HG02763 (cell line): Measurements from ENCODE around the gene FBN1.

Experiments used
- ATAC-seq: cut with Tn5 transposase; IDR thresholded peaks from one replicate; pipeline ENCODE4 v1.9.1; 2021; ENCODE audit warnings: mild to moderate bottlenecking, moderate library complexity; ENCODE audit not compliant: unreplicated experiment

FBN1 gene

DNA sequence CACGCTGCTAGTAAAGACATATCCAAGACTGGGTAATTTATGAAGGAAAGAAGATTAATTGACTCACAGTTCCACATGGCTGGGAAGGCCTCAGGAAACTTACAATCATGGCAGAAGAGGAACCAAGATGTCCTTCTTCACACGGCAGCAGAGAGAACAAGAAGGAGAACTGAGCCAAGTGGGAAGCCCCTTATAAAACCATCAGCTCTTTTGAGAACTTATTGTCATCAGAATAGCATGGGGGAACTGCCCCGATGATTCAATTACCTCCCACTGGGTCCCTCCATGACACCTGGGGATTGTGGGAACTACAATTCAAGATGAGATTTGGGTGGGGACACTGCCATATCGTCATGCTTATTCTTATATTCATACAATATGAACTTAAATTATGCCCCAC is 265.3 kb downstream of the FBN1 start:
- ATAC-seq: no peak

DNA sequence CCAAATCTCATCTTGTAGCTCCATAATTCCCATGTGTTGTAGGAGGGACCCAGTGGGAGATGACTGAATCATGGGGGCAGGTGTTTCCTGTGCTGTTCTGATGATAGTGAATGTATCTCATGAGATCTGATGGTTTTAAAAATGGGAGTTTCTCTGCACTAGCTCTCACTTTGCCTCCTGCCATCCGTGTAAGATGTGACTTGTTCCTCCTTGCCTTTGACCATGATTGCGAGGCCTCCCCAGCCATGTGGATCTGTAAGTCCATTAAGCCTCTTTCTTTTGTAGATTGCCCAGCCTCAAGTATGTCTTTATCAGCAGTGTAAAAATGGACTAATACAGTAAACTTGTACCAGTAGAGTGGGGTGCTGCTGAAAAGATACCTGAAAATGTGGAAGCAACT is 269.7 kb downstream of the FBN1 start:
- no peak for ATAC-seq

DNA sequence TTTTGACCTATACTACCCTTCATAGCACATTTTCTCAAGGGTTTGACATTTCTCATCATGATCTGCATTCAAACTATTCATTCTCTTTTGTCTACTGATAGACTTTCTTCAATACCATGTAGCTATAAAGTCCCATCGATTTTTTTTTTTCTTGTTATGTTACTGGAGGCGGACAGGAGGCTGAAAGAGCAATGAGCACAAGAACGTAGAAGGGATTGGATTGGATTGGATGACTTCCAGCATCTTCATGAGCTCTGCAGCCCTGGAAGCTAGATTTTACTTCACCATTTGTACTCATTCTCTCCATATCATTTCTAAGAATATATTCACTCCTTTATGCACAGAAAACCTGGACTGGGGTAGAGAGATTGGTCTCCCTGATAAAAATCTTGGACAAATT is 271.0 kb downstream of the FBN1 start:
- no peak for ATAC-seq

DNA sequence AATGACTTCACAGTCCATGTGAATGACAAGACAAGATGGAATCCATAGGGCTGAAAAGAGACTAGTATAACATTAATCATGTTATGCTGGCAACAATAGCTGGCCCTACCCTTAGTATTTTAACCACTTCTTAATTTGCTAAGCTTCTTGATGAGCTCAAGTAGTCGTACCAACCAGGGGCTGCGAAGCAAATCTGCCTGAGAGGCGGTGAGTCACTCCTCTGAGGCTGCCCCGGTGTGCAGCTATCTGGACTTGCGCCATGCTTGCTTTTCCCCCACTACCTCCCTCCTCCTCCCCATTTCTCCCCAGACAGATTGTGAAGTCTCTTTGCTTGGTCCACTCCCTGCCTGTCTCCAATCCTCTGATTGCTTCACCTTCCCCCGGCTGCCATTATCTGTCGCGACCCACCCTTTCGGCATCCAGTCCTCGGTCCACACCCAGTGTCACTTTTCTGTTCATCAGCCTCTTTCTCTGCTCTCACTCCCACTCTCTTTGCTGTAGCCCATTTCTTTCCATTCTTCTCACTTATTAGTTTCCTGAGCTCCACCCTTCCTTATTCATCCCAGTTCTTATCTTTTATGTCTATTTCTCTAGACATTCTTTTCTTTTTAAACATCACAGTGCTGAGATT is 271.6 kb downstream of the FBN1 start:
- no peak for ATAC-seq

DNA sequence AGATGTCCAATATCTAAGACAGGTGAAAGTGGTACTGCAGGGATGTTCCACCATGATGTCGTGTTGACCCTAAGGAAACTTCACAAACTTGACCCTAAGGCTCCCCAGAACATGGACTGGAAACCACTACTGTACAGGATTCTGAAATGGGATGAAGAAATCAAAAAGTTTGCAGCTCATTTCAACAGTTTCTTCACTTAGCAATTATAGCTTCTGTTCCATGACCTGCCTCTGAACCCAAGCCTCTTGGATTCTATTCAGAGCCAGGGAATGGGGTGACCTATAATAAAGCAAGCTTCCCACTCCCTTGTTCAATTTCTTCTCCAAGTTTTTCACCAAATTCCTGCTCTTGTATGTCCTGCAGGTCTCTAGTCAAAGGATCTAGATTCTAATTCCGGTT is 273.5 kb downstream of the FBN1 start:
- no peak for ATAC-seq

DNA sequence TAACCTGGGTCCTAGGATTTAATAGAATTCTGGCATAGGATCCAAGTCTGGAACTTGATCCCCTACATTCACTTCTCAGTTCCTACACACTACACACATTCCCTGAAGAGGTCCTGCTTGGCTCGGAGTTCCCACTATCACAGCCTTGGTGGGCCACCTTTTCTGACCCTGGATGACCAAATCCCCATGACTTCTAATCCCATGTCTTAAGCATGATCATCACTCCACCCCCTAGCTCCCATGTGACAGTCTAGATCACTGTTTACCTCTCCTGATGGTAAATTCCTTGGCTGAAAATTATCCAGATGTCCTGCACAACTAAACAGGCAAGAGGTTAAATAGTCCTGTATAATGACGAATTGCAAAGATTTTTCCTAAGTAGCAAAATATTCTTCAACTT is 274.0 kb downstream of the FBN1 start:
- ATAC-seq: no peak

DNA sequence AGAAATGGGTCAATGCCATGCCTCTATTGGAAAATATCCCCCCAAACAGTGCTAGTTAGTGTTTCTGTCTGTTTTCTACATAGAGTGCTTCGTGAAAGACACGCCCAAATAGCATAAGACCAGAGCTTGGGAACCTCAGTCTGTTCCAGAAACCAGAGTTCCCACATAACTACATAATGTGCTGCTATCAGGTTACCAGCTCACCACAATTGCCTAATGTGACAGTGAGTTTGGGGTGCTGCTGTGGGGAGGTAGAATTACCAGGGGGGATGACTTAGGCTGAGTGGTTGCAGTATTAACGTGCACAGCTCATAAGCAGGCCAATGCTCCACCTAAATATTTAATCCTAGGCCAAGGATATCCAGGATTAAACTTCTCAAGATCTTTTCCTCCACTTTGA is 275.0 kb downstream of the FBN1 start:
- ATAC-seq: no peak

DNA sequence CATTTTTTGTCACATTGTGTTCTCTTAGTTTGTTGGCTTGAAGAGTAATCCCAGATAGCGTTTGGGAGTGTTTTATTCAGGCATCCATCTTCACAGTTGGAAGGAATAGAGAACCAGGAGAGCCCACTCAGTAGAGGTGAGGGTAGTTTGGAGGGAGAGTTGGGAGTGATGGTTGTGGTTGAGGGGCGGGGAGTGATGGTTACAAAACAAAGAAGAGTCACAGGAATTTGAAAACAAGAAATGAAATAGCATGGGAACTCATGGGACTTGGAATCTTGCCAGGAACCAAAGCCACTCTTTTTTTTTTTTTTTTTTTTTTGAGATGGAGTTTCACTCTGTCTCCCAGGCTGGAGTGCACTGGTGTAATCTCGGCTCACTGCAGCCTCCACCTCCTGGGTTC is 278.0 kb downstream of the FBN1 start:
- no peak for ATAC-seq

DNA sequence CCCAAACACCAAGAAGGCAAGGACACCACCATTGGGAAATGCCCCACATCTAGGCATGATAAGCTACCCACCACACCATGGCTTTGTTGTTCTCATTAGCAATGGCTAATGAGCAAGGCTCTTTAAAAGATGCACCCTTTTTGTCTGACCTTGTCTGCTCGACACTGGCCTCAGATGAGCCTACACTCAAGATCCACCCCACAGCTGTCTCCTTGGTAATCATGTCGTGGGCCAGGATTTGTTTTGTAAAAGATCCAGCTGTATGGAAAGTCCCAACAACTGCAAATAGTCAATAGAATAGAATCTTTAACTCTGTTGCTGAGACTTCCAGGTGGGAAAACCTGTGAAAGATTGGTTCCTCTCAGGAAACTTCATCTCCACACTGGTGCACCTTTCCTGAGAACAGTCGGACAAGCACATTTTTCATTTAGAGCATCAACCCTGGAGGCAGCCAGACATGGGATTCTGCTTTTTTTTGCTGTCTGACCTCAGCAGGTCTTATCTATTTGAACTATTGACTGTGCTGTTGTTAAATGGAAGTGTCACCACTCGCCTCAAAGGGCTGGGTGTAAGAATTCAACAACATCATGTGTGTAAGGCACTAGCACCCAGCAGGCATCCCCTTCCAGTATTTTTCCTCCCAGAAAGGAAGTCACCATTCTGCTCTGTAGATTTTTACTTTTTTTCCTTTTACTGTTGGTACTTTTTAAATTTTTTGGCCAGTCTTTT is 278.8 kb downstream of the FBN1 start:
- no peak for ATAC-seq

DNA sequence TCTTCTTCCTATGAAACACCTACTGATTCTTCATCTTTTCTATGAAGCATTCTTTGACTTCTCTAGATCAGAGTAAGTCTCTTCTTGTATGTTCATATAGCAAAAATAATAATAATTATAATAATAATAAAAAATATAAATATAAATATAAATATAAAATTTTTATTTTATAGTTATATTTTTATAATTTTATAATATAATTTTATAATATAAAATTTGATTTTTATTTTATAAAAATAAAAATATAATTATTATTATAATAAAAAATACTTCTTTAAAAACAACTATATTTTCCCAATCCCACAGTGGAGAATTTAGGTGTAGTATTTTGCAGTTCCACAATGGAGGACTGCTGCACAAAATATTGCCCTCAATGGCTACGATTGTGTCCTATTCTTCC is 279.9 kb downstream of the FBN1 start:
- ATAC-seq: no peak

DNA sequence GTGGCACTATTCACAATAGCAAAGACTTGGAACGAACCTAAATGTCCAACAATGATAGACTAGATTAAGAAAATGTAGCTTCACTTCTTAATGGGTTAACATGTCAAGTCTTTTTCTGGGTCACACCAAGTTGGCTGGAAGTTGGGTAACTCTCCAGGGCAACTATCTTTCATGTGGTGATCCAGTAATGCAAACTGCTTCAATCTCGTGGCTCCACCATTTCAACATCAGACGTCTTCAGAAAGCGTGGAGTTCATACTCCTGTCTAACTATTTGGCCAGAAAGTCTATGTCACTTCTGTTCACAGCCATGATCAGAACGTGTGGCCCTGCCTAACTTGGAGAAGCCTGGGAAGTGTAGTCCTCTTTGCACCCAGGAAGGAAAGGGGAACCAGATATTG is 282.0 kb downstream of the FBN1 start:
- no peak for ATAC-seq

DNA sequence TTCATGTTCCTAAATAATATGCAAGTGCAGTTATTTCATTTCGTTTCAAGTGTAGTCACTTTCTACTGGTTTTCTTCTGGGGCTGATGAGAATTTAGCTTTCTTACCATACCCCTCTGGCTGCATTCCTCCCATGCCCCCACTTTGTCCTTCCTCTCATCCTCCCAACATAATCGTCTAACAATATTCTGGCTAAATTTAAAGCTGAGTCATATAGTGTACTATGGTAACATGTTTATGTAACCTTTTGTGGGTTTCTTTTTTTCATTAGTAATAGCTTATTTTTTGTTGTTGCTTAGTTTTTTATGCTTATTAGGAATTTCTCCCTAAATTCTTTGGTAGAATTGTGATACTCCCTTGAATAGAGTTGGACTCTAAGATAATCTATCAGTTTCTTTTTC is 283.8 kb downstream of the FBN1 start:
- ATAC-seq: no peak

DNA sequence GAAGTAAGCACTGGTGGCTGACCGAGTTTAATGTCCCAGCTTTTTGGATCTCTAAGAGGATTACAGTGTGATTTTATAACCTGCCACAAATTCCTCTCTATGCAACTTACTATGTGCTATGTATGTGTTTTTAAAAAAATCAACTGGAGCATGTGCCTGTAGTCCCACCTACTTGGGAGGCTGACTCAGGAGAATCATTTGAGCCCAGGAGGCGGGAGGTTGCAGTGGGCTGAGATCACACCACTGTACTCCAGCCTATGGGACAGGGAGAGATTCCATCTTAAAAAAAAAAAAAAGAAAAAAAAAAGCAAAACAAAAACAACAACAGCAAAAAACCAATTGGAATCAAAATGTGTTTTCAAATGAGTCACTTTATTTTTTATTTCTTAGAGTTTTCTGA is 284.7 kb downstream of the FBN1 start:
- no peak for ATAC-seq
